GM19372 (cell line): ENCODE results near the gene BRPF3.
"Not testable (repeated sequence)": the region's sequence is repeated elsewhere in the genome, so short reads cannot be mapped to it uniquely, and the experiment has no call there.

Source experiments
- ATAC-seq: cut with Tn5 transposase; IDR thresholded peaks from one replicate; pipeline ENCODE4 v1.9.1; 2021; ENCODE audit warnings: mild to moderate bottlenecking, low read depth, moderate library complexity; ENCODE audit not compliant: unreplicated experiment

The BRPF3 gene

GRCh38 chr6:36200154-36200891 lies 3.8 kb downstream of the BRPF3 start:
- no peak for ATAC-seq

- ATAC-seq, result no peak
These were observed 4.6 kb downstream of the BRPF3 start for GRCh38 chr6:36200998-36201596.

- ATAC-seq, result no peak
These were observed 5.1 kb downstream of the BRPF3 start for GRCh38 chr6:36201612-36202011.

GRCh38 chr6:36202101-36202500 lies 5.6 kb downstream of the BRPF3 start:
- no peak for ATAC-seq

- no peak for ATAC-seq
These were observed 7.7 kb downstream of the BRPF3 start for GRCh38 chr6:36204068-36204753.

GRCh38 chr6:36207155-36207554 lies 10.6 kb downstream of the BRPF3 start:
- no peak for ATAC-seq

DNA sequence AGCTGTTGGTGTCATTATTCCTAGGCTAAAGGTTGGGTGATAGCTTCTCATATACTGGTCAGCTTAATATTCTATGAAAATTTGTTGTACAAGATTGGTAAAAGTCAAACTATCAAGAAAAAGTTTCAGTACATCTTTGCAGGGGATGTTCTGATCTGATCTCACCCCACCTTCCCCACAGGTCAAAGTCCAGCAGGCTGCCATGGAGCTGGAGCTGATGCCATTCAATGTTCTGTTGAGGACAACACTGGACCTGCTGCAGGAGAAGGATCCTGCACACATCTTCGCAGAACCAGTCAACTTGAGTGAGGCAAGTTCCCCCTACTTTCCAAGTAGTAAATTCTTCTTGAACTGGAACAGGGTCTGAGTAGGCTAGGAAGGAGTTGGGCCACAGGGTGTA lies 13.1 kb downstream of the BRPF3 start:
- ATAC-seq, result no peak

- ATAC-seq, result no peak
These were observed 13.6 kb downstream of the BRPF3 start for GRCh38 chr6:36210182-36210581.

DNA sequence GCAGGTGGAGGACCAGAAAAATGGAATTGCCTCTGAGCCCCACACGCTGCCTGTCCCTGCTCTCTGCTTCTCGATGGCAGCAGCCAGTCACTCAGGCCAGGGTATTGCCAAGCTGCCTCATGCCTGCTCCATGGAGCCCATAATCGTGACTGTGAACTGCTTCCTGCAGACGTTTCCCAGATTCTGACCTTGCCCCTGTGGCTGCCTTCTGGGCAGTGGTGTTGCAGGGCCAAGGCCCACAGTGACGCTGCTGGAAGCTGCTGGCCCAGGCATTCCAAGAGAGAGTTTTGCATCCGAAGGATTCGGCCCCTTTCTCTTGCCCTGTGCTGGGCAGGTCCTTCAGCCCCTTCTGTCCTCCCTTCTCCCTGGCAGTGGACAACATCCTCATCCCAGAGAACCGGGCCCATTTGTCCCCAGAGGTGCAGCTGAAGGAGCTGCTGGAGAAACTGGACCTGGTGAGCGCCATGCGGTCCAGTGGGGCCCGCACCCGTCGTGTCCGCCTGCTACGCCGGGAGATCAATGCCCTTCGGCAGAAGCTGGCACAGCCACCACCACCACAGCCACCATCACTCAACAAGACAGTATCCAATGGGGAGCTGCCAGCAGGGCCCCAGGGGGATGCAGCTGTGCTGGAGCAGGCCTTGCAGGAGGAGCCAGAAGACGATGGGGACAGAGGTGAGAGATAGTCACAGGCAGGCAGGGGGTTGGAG lies 14.5 kb downstream of the BRPF3 start:
- no peak for ATAC-seq

GRCh38 chr6:36216559-36216958 lies 20.0 kb downstream of the BRPF3 start:
- no peak for ATAC-seq

DNA sequence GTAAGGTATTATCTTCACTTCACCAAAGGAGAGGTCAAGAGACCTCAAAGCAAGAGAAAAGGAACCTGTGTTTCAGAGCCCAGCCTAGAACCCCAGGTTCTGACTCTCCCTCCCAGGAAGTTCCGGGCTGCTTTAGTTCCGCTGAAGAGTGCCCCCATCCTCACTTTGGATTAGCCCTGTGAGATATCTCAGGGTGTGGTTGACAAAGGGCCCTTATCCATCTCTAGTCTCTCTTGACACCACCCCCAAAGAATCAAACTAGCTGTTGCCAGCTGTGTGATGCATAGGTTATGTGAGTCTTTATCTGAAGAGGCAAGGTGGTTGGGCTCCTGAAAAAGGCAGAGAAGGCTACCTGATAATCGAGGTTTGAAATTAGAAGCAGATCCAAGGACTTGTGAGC lies 20.6 kb downstream of the BRPF3 start:
- ATAC-seq, result no peak

DNA sequence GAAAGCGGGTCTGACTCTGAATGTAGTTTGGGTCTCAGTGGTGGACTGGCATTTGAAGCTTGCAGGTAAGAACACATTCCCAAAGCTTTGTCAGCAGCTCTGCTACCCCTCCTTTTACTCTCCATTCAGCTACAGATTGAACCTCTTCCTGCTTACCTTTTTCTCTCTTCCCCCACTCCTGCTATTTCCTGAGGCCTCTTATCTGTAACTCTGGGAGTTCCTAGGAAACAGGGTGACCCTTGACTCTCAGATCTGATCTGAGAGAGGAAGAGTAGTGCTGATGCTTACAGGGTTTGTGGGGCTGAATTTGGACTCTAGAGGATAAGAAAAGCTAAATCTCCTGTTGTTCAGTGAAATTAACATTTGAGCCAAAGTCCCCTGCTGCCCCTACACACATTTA lies 21.4 kb downstream of the BRPF3 start:
- ATAC-seq, result no peak

GRCh38 chr6:36218516-36218915 lies 22.0 kb downstream of the BRPF3 start:
- not testable (repeated sequence) for ATAC-seq

- no peak for ATAC-seq
These were observed 22.5 kb downstream of the BRPF3 start for GRCh38 chr6:36219081-36219480.

DNA sequence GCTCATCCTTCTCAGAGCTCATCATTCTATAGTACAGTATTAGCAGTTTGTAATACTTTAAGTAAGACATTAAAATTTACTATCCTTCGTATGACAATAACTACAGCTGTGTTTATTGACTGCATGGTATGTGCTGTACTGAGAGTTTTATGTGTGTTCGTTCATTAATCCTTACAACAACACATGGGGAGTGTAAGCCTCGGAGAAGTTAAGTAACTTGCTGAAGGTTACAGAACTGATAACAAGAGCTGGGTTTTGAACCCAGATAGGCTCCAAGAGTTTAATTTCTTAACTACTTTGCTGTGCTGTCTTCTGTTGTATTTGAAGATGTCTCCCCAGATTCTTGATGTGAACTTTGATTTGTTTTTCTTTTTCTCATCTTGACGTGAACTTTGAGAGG lies 23.7 kb downstream of the BRPF3 start:
- ATAC-seq, result no peak

DNA sequence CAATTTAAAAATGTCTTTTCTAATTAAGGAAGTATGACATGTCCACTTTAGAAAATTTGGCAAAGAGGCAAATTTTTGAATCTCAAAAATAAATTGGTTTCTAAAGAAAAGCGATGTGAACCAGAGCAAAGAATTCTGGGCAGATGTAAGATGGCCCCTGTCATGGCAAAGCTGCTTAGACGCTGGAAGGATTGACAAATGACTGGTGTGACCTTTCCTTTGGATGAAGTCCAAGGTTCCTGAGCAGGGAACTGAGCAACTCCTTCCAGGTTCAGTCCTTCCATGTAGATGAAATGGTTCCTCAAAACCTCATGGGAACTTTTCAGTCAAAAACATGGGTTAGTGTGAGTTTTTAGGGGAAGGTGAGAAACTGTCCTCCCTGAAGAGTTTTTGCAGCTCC lies 25.1 kb downstream of the BRPF3 start:
- ATAC-seq, result no peak

- no peak for ATAC-seq
These were observed 26.4 kb downstream of the BRPF3 start for GRCh38 chr6:36222924-36223323.

DNA sequence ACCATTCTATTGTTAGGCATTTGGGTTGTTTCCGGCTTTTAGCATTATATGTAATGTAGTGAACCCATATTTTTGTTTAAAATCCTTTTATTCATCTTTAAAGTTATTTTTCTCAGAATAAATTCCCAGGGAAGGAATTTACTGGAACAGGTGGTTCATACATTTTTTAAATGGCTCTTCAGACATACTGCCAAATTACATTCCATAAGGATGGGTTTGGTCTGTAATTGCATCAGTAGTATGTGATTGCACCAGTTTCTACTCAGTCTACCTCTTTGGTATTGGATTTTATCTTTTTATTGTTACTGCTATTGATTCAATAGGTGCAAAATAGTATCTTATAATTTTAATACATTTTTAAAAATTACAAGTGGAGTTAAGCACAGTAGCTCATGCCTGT lies 27.2 kb downstream of the BRPF3 start:
- no peak for ATAC-seq

DNA sequence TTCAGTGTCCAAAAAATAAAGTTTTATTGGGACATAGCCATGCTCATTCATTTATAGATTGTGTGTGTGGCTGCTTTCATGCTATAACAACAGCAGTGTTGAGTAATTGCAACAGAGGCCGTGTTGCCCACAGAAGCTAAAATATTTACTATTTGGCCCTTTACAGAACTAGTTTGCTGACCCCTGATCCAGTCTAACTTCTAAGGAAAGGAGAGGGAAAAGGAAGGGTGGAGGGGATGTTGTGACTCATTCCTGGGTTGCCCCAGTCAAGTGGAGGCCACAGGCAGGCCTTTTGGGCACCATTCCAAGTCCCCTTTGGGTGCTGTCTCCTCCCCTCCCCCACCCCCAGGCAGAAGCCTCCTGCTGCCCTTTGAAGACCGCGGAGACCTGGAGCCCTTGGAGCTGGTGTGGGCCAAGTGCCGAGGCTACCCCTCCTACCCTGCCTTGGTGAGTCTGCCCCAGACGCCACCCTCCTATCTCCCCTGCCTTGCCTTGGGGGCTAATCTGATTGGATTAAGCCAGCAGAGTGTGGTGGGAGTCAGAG lies 28.4 kb downstream of the BRPF3 start:
- no peak for ATAC-seq

DNA sequence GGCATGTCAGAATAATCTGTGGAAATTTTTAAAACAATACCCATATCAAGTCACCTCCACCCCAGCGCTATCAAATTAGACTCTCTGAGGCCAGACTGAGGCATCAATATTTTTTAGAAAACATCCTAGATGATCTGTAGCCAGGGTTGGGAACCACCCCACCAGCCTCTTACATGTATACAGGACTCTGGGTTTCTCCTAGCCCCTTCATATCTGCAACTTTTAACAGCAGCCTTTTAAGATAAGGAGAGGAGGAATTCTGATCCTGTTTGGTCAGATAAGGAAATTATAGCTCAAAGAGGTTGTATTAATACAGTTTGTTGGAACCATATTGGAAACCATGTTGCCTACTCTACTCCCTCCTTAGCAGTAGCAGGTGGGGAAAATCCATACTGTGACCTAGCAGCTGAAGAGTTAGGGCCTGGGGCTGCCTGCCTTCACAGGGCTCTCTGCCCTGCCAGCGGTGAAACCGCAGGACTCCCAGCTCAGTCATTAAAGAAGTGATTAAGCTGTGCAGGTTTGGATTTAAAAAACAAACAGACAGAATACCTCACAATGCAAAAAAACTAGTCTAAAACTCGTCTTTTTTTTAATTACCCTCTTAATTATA lies 30.0 kb downstream of the BRPF3 start:
- ATAC-seq, result no peak
